K562 (cell line): Measurements from ENCODE around the gene SYNJ2. TPM values are rescaled to one million over a fixed set of nuclear protein-coding genes. Genes with fewer than 3 reads are reported as not detected.

Experiments
- E2F3 ChIP-seq: fragments of 250-450 bp; sonication (Bioruptor Pico); IDR thresholded peaks from 2 replicates; pipeline ENCODE4 v1.4.0; 2020; ENCODE audit warnings: mild to moderate bottlenecking
- ETV5 ChIP-seq: sonication (generic); formaldehyde crosslinking; IDR thresholded peaks from 2 replicates; pipeline ENCODE4 v1.4.0; 2020; ENCODE audit warnings: low read depth, mild to moderate bottlenecking, missing genetic modification reagents
- MED1 ChIP-seq: sonication (generic); formaldehyde crosslinking; IDR thresholded peaks from 2 replicates; pipeline ENCODE4 v1.8.1; 2023; ENCODE audit warnings: missing genetic modification reagents, borderline replicate concordance
- NR4A1 ChIP-seq, 2 experiments: fragments of 250-450 bp in 1 of 2; fragments of 450-650 bp in 1 of 2; sonication (Bioruptor Pico) in 1 of 2; IDR thresholded peaks; 2 replicates each; pipeline versions ENCODE4 v1.4.0 to v1.6.1; 2016 to 2020; ENCODE audit warnings: mild to moderate bottlenecking in 2 of 2, missing compliant biosample characterization in 1 of 2, missing genetic modification characterization in 1 of 2, moderate library complexity in 1 of 2
- POLR3G ChIP-seq: IDR thresholded peaks from 2 replicates; pipeline ENCODE4 v1.6.1; 2011; ENCODE audit not compliant: insufficient read length, insufficient replicate concordance; ENCODE audit errors: extremely low read depth
- PURB ChIP-seq: sonication (generic); formaldehyde crosslinking; IDR thresholded peaks from 2 replicates; pipeline ENCODE4 v1.9.0; 2021; ENCODE audit warnings: low read depth, mild to moderate bottlenecking, missing genetic modification reagents
- SRSF3 ChIP-seq: fragments of 200-400 bp; formaldehyde crosslinking; IDR thresholded peaks from 2 replicates; pipeline ENCODE4 v1.6.1; 2016; ENCODE audit warnings: mild to moderate bottlenecking, low read length, moderate library complexity; ENCODE audit not compliant: insufficient read depth
- TARDBP ChIP-seq: fragments of 450-650 bp; IDR thresholded peaks from 2 replicates; pipeline ENCODE4 v1.6.1; 2016
- ZBTB1 ChIP-seq: sonication (generic); formaldehyde crosslinking; IDR thresholded peaks from 2 replicates; pipeline ENCODE4 v1.8.1; 2023; ENCODE audit warnings: missing genetic modification reagents, low read depth, mild to moderate bottlenecking, borderline replicate concordance
- ZNF23 ChIP-seq: fragments of 250-450 bp; sonication (Bioruptor Pico); IDR thresholded peaks from 2 replicates; pipeline ENCODE4 v1.4.0; 2020; ENCODE audit warnings: mild to moderate bottlenecking
- ZNF76 ChIP-seq: fragments of 250-450 bp; sonication (Bioruptor Pico); IDR thresholded peaks from 2 replicates; pipeline ENCODE4 v1.4.0; 2020; ENCODE audit warnings: mild to moderate bottlenecking, moderate library complexity, borderline replicate concordance
- ZNF79 ChIP-seq: fragments of 250-450 bp; sonication (Bioruptor Pico); IDR thresholded peaks from 2 replicates; pipeline ENCODE4 v1.4.0; 2020; ENCODE audit warnings: low read depth, mild to moderate bottlenecking, moderate library complexity
- polyA plus RNA-seq, 8 experiments: library from polyadenylated mRNA; depleted of rRNA in 4 of 8; stranded (reverse) in 5 of 8; unstranded in 3 of 8; fragments of >200 nt; fragmentation: Nextera tagmentation in 2 of 8; fragmentation: Illumina TruSeq in 1 of 8; extraction: Ambion mirVana in 2 of 8; extraction: Trizol in 1 of 8; gene quantifications; 2 replicates each; pipeline versions ENCODE4 v1.2.1 to v1.2.3, GENCODE V29; 2011 to 2014; ENCODE audit warnings: inconsistent platforms in 1 of 8, missing spikeins in 1 of 8
- total RNA-seq, 7 experiments: library from RNA; depleted of rRNA in 6 of 7; stranded (reverse); fragments of >200 nt in 6 of 7; fragmentation: Illumina TruSeq in 2 of 7; extraction: Trizol in 2 of 7; gene quantifications; 2 replicates each; pipeline versions ENCODE4 v1.2.1 to v1.2.3, GENCODE V29; 2011 to 2021; ENCODE audit warnings: low replicate concordance in 1 of 7
- TF ChIP-seq, protein P1 (sequence below): IDR thresholded peaks from 2 replicates; pipeline ENCODE4 v1.6.1; 2011; ENCODE audit warnings: borderline replicate concordance, low read depth, mild to moderate bottlenecking, moderate library complexity, low read length; ENCODE audit not compliant: insufficient read depth, poor library complexity, severe bottlenecking
- TF ChIP-seq, protein P2 (sequence below): fragments of 450-650 bp; IDR thresholded peaks from 2 replicates; pipeline ENCODE4 v1.7.0; 2016; ENCODE audit warnings: borderline replicate concordance
- TF ChIP-seq, protein P3 (sequence below): fragments of 250-450 bp; sonication (Bioruptor Pico); IDR thresholded peaks from 2 replicates; pipeline ENCODE4 v1.5.0; 2021; ENCODE audit warnings: mild to moderate bottlenecking, borderline replicate concordance
- TF ChIP-seq, protein P4 (sequence below): fragments of 250-450 bp; sonication (Bioruptor Pico); IDR thresholded peaks from 2 replicates; pipeline ENCODE4 v1.5.0; 2021; ENCODE audit warnings: mild to moderate bottlenecking, moderate library complexity

SYNJ2 gene
- total and polyA plus RNA-seq, 9 of the 15 experiments (the other 6 are each of a cell fraction or from before 2014, with no cell fraction given), result 3.0 to 27.7 (median 17.8) TPM

DNA sequence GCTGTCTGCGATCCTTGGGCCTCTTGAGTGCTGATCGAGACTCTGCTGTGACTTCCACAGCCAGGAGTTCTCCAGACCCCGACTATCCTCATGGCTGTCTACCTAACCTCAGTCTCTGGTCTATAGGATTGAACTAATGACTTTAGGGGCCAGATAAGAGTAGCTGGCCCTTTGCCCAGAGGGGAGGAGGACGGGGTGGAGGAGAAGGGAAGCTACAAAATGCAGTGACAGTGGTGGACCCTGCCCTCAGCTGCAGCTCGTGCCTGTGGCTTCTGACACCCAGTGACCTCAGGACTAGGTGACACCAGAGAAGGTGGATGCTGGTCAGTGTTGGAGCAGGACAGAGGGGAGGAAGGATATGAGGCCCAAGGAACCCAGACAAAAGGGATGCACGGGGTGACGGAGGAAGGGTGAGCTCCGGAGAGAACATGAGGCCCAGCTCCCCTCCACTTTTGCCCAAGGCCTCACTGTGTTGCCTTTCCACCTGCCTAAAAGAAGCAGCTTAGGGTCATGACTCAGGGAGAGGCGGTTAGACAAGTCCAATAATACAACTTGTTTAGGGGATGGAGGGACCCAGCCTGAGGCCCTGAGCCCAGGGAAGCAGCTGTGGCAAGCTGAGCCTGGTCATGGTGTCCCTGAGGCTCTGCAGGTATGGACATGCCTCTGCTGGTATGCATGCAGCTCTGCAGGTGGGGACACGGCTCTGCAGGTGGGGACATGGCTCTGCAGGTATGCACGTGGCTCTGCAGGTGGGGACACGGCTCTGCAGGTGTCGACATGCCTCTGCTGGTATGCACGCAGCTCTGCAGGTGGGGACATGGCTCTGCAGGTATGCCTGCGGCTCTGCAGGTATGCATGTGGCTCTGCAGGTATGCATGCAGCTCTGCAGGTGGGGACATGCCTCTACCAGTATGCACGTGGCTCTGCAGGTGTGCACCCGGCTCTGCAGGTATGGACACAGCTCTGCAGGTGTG lies 67.7 kb downstream of the SYNJ2 start (continued):
- TF ChIP-seq ZBTB1 (CRISPR knock-in tag) (no peak), SRSF3 (no peak), E2F3 (CRISPR knock-in tag) (no peak), ETV5 (CRISPR knock-in tag) (no peak), TARDBP (no peak), PURB (no peak), NR4A1 (CRISPR knock-in tag; IDR thresholded peaks at IDR 0.05) (no peak), NR4A1 (tag; IDR thresholded peaks at IDR 0.05) (no peak), ZNF79 (CRISPR knock-in tag) (no peak), ZNF76 (CRISPR knock-in tag) (no peak), MED1 (CRISPR knock-in tag) (no peak), POLR3G (no peak), ZNF23 (no peak)
- TF ChIP-seq, protein P1, sequence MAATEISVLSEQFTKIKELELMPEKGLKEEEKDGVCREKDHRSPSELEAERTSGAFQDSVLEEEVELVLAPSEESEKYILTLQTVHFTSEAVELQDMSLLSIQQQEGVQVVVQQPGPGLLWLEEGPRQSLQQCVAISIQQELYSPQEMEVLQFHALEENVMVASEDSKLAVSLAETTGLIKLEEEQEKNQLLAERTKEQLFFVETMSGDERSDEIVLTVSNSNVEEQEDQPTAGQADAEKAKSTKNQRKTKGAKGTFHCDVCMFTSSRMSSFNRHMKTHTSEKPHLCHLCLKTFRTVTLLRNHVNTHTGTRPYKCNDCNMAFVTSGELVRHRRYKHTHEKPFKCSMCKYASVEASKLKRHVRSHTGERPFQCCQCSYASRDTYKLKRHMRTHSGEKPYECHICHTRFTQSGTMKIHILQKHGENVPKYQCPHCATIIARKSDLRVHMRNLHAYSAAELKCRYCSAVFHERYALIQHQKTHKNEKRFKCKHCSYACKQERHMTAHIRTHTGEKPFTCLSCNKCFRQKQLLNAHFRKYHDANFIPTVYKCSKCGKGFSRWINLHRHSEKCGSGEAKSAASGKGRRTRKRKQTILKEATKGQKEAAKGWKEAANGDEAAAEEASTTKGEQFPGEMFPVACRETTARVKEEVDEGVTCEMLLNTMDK, result no peak
- TF ChIP-seq, protein P2, sequence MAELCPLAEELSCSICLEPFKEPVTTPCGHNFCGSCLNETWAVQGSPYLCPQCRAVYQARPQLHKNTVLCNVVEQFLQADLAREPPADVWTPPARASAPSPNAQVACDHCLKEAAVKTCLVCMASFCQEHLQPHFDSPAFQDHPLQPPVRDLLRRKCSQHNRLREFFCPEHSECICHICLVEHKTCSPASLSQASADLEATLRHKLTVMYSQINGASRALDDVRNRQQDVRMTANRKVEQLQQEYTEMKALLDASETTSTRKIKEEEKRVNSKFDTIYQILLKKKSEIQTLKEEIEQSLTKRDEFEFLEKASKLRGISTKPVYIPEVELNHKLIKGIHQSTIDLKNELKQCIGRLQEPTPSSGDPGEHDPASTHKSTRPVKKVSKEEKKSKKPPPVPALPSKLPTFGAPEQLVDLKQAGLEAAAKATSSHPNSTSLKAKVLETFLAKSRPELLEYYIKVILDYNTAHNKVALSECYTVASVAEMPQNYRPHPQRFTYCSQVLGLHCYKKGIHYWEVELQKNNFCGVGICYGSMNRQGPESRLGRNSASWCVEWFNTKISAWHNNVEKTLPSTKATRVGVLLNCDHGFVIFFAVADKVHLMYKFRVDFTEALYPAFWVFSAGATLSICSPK, result no peak
- TF ChIP-seq, protein P3, sequence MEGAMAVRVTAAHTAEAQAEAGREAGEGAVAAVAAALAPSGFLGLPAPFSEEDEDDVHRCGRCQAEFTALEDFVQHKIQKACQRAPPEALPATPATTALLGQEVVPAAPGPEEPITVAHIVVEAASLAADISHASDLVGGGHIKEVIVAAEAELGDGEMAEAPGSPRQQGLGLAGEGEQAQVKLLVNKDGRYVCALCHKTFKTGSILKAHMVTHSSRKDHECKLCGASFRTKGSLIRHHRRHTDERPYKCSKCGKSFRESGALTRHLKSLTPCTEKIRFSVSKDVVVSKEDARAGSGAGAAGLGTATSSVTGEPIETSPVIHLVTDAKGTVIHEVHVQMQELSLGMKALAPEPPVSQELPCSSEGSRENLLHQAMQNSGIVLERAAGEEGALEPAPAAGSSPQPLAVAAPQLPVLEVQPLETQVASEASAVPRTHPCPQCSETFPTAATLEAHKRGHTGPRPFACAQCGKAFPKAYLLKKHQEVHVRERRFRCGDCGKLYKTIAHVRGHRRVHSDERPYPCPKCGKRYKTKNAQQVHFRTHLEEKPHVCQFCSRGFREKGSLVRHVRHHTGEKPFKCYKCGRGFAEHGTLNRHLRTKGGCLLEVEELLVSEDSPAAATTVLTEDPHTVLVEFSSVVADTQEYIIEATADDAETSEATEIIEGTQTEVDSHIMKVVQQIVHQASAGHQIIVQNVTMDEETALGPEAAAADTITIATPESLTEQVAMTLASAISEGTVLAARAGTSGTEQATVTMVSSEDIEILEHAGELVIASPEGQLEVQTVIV (CRISPR knock-in tag), result no peak
- TF ChIP-seq, protein P4, sequence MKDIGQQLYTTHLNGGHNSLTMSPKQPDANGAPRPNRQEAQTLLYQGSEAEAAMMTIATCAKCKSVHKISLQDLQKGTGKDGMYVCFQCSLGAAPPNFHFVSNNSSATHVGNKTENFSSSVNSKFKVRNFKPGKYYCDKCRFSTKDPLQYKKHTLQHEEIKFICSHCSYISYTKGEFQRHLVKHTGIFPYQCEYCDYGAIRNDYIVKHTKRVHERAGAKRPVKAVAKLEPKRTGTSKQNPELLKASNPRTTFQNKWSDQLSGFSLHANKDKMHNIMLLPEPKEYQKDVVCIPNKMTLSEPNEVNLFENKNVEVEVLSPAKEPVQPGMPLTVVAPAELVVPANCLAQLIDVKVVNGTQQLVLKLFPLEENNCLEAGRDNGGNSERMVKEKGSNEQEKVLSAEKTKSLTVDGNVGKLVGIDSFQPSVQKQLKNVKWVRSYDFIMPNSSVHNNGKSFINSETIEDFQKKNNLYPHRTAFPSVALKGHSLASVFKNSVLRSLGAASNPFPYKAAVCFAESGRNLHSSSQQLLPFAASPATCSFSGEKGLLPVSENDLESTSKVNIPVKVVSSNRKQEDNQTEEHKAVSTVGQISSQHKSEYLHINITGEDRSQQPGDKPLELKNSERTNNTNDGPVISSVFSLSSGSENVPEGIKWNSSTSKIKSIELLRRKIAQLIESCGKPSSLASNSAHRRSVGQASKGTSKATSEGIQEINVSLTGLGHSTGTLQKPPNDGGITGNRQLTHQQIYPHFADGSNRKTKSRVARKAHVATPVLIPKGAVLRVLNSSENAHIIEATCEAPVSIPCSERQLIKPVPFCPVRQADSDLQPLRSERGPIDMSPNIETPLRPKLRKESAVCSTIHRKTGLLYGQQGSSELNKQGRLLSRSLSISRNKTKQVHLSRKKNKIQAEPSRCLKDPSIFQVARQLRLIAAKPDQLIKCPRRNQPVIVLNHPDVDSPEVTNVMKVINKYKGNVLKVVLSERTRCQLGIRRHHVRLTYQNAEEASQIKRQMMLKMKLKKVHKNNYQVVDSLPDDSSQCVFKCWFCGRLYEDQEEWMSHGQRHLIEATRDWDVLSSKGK (CRISPR knock-in tag), result no peak
